Peyer's patch (tissue), 4 donors: Measurements from ENCODE around the gene SFRP4. TPM values are rescaled to one million over a fixed set of nuclear protein-coding genes. Genes with fewer than 3 reads are reported as not detected.

Experiments used
- DNase-seq, 3 donors: peaks; one replicate each; pipeline ENCODE4 v3.0.0-alpha.2; 2017 to 2019
- H3K27ac ChIP-seq, 4 donors: fragments of 200-600 bp; sonication (generic); one replicate each; pipeline ENCODE4 v1.5.1; 2016 to 2019
- H3K27me3 ChIP-seq, 2 donors: fragments of 200-600 bp; sonication (generic); one replicate each; pipeline ENCODE4 v1.5.1; 2019
- H3K36me3 ChIP-seq, 3 donors: fragments of 200-600 bp; sonication (generic); one replicate each; pipeline ENCODE4 v1.5.1; 2016 to 2019
- H3K4me1 ChIP-seq, 4 donors: fragments of 200-600 bp; sonication (generic); one replicate each; pipeline ENCODE4 v1.5.1; 2016 to 2019
- H3K4me3 ChIP-seq, 4 donors: fragments of 200-600 bp; sonication (generic); 1 replicate in 3 of 4; 2 replicates in 1 of 4; pipeline ENCODE4 v1.5.1; 2016 to 2019; ENCODE audit warnings: mild to moderate bottlenecking in 1 of 4
- H3K9me3 ChIP-seq, 4 donors: fragments of 200-600 bp; sonication (generic); one replicate each; pipeline ENCODE4 v1.5.1; 2016 to 2019; ENCODE audit warnings: mild to moderate bottlenecking in 1 of 4
- CTCF ChIP-seq, 6 experiments: fragments of 450-650 bp in 4 of 6; fragments of 200-600 bp in 2 of 6; sonication (generic) in 1 of 6; IDR thresholded peaks; one replicate each; pipeline ENCODE4 v1.5.1; 2017 to 2019; ENCODE audit warnings: antibody characterized with exemption in 6 of 6, mild to moderate bottlenecking in 3 of 6, moderate library complexity in 1 of 6
- POLR2A ChIP-seq, 2 donors: fragments of 450-650 bp; IDR thresholded peaks; one replicate each; pipeline ENCODE4 v1.5.1; 2017; ENCODE audit warnings: antibody characterized with exemption in 2 of 2, mild to moderate bottlenecking in 2 of 2, moderate library complexity in 2 of 2
- total RNA-seq, 4 donors: library from RNA; depleted of rRNA; stranded (reverse); fragments of >200 nt; gene quantifications; one replicate each; pipeline ENCODE4 v1.1.0, GENCODE V29; 2016

The SFRP4 gene
- total RNA-seq, 4 donors from 2014 or later = 1.2 TPM; not detected in 3

- Histone ChIP-seq H3K27ac (peak overlapping the region in 2 of 4 donors; percentile 6 to 52), H3K9me3 (no peaks in the 10 kb centered on the region), H3K27me3 (no peaks in the 10 kb centered on the region), H3K36me3 (no peaks in the 10 kb centered on the region), H3K4me1 (peaks cover 0 to 22% (median 0%) of the 10 kb centered on the region in 4 donors), H3K4me3 (peak overlapping the region; percentile 29 to 57 (median 40))
- TF ChIP-seq POLR2A (IDR thresholded peaks at IDR 0.05) (no peak), CTCF (IDR thresholded peaks at IDR 0.05) (no peak)
- peak in 1 of 3 donors; percentile 55 for DNase-seq
These were observed 472 bp downstream of the SFRP4 start for GRCh38 chr7:37916017-37916672.

- Histone ChIP-seq H3K27ac (no peak overlapping the region), H3K4me3 (no peak overlapping the region), H3K36me3 (no peaks in the 10 kb centered on the region), H3K27me3 (no peaks in the 10 kb centered on the region), H3K9me3 (no peaks in the 10 kb centered on the region), H3K4me1 (peaks cover 0 to 21% (median 0%) of the 10 kb centered on the region in 4 donors)
- no peak for DNase-seq
- no peak for TF ChIP-seq POLR2A (IDR thresholded peaks at IDR 0.05)
- TF ChIP-seq CTCF (IDR thresholded peaks at IDR 0.05) = no peak
These were observed 1.2 kb downstream of the SFRP4 start for GRCh38 chr7:37915438-37915837.

- no peaks in the 10 kb centered on the region for H3K27me3 ChIP-seq
- no peak overlapping the region for H3K4me3 ChIP-seq
- DNase-seq = no peak
- TF ChIP-seq POLR2A (IDR thresholded peaks at IDR 0.05) = no peak
- no peaks in the 10 kb centered on the region for H3K36me3 ChIP-seq
- peaks cover 0 to 17% (median 0%) of the 10 kb centered on the region in 4 donors for H3K4me1 ChIP-seq
- H3K27ac ChIP-seq = no peak overlapping the region
- H3K9me3 ChIP-seq = no peaks in the 10 kb centered on the region
These were observed 3.9 kb downstream of the SFRP4 start for GRCh38 chr7:37912756-37913155.

- Histone ChIP-seq H3K27me3 (no peaks in the 10 kb centered on the region), H3K36me3 (no peaks in the 10 kb centered on the region), H3K27ac (no peak overlapping the region), H3K4me1 (no peaks in the 10 kb centered on the region), H3K9me3 (no peaks in the 10 kb centered on the region), H3K4me3 (no peak overlapping the region)
- DNase-seq = no peak
- TF ChIP-seq POLR2A (IDR thresholded peaks at IDR 0.05) (no peak), CTCF (IDR thresholded peaks at IDR 0.05) (no peak)
These were observed 8.3 kb downstream of the SFRP4 start for GRCh38 chr7:37908221-37908788.

- Histone ChIP-seq H3K4me3 (no peak overlapping the region), H3K27me3 (no peaks in the 10 kb centered on the region), H3K9me3 (no peaks in the 10 kb centered on the region), H3K4me1 (no peaks in the 10 kb centered on the region), H3K27ac (no peak overlapping the region), H3K36me3 (no peaks in the 10 kb centered on the region)
- no peak for DNase-seq
- TF ChIP-seq POLR2A (IDR thresholded peaks at IDR 0.05) = no peak
- TF ChIP-seq CTCF (IDR thresholded peaks at IDR 0.05) = no peak
These were observed 14.6 kb downstream of the SFRP4 start for GRCh38 chr7:37901890-37902524.

- DNase-seq = no peak
- no peak for TF ChIP-seq POLR2A (IDR thresholded peaks at IDR 0.05)
- peak in 5 of 6 experiments; percentile 20 to 67 (median 64) for TF ChIP-seq CTCF (IDR thresholded peaks at IDR 0.05)
- Histone ChIP-seq H3K27me3 (no peaks in the 10 kb centered on the region), H3K36me3 (no peaks in the 10 kb centered on the region), H3K4me3 (no peak overlapping the region), H3K4me1 (no peaks in the 10 kb centered on the region), H3K9me3 (no peaks in the 10 kb centered on the region), H3K27ac (no peak overlapping the region)
These were observed 15.3 kb downstream of the SFRP4 start for GRCh38 chr7:37901236-37901827.
